ENCODE data around the gene FBN1.

Gene FBN1

DNA sequence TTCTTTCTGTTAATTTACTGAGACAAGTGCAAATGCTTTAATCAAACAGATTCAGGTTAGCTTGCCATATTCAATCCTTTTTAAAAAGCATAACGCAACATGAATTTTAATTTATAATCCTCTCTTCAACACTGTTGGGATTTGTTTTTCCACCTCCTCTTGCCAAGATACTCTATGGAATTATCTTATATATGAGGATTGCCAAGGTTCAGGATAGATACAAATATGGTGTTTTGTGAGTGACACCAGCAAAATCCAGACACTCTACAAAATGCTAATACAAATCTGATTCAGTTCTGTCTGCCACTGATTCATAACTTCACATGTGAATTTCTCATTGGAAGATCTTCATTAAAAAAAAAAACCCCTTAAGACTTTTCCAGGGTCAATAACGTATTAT is 104.8 kb downstream of the FBN1 start:
- H3K27ac ChIP-seq (ENCODE audit: extremely low read depth, low read depth, low read length): no peak overlapping the region
- H3K36me3 ChIP-seq (ENCODE audit: control insufficient read depth in 2 of 2, insufficient read depth in 1 of 2, low read length in 2 of 2): no peaks in the 10 kb centered on the region
- H3K9me3 ChIP-seq (ENCODE audit: control insufficient read depth, insufficient read depth, low read depth, low read length): no peaks in the 10 kb centered on the region
- no peak overlapping the region for H3K4me3 ChIP-seq (ENCODE audit: low read depth, low read length)
- no peaks in the 10 kb centered on the region for H3K4me1 ChIP-seq (ENCODE audit: control insufficient read depth, insufficient read depth, low read length)
- POLR2A ChIA-PET: no interaction called here
- no peak for TF ChIP-seq ZNF549 (tag by site-specific recombination; IDR thresholded peaks at IDR 0.05)
- TF ChIP-seq MYNN (tag by site-specific recombination; IDR thresholded peaks at IDR 0.05; ENCODE audit: borderline replicate concordance): no peak
- TF ChIP-seq HOXC10 (CRISPR knock-in tag; IDR thresholded peaks at IDR 0.05): no peak
- TF ChIP-seq ZNF747 (tag by site-specific recombination; IDR thresholded peaks at IDR 0.05): no peak
- TF ChIP-seq ZNF184 (tag by site-specific recombination; IDR thresholded peaks at IDR 0.05): no peak
- TF ChIP-seq, protein P1, sequence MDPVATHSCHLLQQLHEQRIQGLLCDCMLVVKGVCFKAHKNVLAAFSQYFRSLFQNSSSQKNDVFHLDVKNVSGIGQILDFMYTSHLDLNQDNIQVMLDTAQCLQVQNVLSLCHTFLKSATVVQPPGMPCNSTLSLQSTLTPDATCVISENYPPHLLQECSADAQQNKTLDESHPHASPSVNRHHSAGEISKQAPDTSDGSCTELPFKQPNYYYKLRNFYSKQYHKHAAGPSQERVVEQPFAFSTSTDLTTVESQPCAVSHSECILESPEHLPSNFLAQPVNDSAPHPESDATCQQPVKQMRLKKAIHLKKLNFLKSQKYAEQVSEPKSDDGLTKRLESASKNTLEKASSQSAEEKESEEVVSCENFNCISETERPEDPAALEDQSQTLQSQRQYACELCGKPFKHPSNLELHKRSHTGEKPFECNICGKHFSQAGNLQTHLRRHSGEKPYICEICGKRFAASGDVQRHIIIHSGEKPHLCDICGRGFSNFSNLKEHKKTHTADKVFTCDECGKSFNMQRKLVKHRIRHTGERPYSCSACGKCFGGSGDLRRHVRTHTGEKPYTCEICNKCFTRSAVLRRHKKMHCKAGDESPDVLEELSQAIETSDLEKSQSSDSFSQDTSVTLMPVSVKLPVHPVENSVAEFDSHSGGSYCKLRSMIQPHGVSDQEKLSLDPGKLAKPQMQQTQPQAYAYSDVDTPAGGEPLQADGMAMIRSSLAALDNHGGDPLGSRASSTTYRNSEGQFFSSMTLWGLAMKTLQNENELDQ (tag by site-specific recombination; IDR thresholded peaks at IDR 0.05; ENCODE audit: low read depth): no peak
- no peak for TF ChIP-seq ZNF561 (tag by site-specific recombination; IDR thresholded peaks at IDR 0.05; ENCODE audit: borderline replicate concordance)
- TF ChIP-seq, protein P2, sequence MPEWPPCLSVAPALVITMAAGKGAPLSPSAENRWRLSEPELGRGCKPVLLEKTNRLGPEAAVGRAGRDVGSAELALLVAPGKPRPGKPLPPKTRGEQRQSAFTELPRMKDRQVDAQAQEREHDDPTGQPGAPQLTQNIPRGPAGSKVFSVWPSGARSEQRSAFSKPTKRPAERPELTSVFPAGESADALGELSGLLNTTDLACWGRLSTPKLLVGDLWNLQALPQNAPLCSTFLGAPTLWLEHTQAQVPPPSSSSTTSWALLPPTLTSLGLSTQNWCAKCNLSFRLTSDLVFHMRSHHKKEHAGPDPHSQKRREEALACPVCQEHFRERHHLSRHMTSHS (tag by site-specific recombination; IDR thresholded peaks at IDR 0.05): no peak
- no peak for TF ChIP-seq ZNF791 (tag by site-specific recombination; IDR thresholded peaks at IDR 0.05)
- no peak for TF ChIP-seq ZNF654 (tag by site-specific recombination; IDR thresholded peaks at IDR 0.05; ENCODE audit: low read depth)
- TF ChIP-seq YY2 (tag by site-specific recombination; IDR thresholded peaks at IDR 0.05): no peak
- TF ChIP-seq, protein P3, sequence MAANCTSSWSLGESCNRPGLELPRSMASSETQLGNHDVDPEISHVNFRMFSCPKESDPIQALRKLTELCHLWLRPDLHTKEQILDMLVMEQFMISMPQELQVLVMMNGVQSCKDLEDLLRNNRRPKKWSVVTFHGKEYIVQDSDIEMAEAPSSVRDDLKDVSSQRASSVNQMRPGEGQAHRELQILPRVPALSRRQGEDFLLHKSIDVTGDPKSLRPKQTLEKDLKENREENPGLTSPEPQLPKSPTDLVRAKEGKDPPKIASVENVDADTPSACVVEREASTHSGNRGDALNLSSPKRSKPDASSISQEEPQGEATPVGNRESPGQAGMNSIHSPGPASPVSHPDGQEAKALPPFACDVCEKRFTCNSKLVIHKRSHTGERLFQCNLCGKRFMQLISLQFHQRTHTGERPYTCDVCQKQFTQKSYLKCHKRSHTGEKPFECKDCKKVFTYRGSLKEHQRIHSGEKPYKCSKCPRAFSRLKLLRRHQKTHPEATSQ (tag by site-specific recombination; IDR thresholded peaks at IDR 0.05): no peak
- TF ChIP-seq ZNF585B (tag by site-specific recombination; IDR thresholded peaks at IDR 0.05): no peak
- TF ChIP-seq HOXA7 (CRISPR knock-in tag; IDR thresholded peaks at IDR 0.05; ENCODE audit: borderline replicate concordance): no peak
- CTCF ChIA-PET: no interaction called here

DNA sequence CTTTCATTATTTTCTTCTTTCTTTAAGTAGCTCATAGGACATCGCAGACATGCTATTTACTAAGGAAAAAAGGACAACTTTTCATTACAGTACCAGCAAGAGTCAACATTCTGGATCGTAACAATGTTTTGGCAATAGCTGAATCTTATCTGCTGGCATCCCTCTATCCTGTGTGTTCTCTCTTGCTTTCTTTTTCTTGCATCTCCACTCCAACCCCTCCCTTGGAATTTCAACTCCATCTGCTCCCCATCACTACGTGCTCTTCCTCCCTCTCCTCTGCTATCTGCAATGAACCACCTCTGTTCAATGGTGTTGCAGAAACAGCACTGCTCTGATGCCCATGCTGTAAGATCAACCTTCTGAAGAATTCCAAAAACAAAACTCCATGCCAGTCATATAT is 106.6 kb downstream of the FBN1 start:
- no peaks in the 10 kb centered on the region for H3K9me3 ChIP-seq (ENCODE audit: control insufficient read depth, insufficient read depth, low read depth, low read length)
- no peaks in the 10 kb centered on the region for H3K36me3 ChIP-seq (ENCODE audit: control insufficient read depth in 2 of 2, insufficient read depth in 1 of 2, low read length in 2 of 2)
- no peak overlapping the region for H3K27ac ChIP-seq (ENCODE audit: extremely low read depth, low read depth, low read length)
- no peak overlapping the region for H3K4me3 ChIP-seq (ENCODE audit: low read depth, low read length)
- POLR2A ChIA-PET: no interaction called here
- TF ChIP-seq ZNF350 (tag by site-specific recombination; IDR thresholded peaks at IDR 0.05) (no peak), ZNF221 (tag by site-specific recombination; IDR thresholded peaks at IDR 0.05; ENCODE audit: borderline replicate concordance) (no peak), ZNF416 (tag by site-specific recombination; IDR thresholded peaks at IDR 0.05) (no peak)
- TF ChIP-seq, protein P1 (tag by site-specific recombination; IDR thresholded peaks at IDR 0.05; ENCODE audit: low read depth): no peak
- H3K4me1 ChIP-seq (ENCODE audit: control insufficient read depth, insufficient read depth, low read length): no peaks in the 10 kb centered on the region
- CTCF ChIA-PET: interaction anchor here (0.9 kb wide), 1 partner anchor 17 kb away, joined by 3 read pairs; no protein-coding TSS in a partner anchor

Data from HEK293 (cell line).